Measurements from ENCODE around the gene LMO7. TPM values are rescaled to one million over a fixed set of nuclear protein-coding genes. Genes with fewer than 3 reads are reported as not detected.

Gene LMO7
- total and polyA plus RNA-seq, 2 of the 13 experiments (the other 11 are each of a cell fraction or from before 2014, with no cell fraction given), result 34.0 to 121 TPM

- TF ChIP-seq PRDM10 (CRISPR knock-in tag; IDR thresholded peaks at IDR 0.05; ENCODE audit: low read depth), result no peak
- no peak for TF ChIP-seq RXRA (CRISPR knock-in tag; IDR thresholded peaks at IDR 0.05)
- no peak for TF ChIP-seq ZNF782 (CRISPR knock-in tag; IDR thresholded peaks at IDR 0.05; ENCODE audit: borderline replicate concordance)
- no peak for TF ChIP-seq HMGXB3 (CRISPR knock-in tag; IDR thresholded peaks at IDR 0.05; ENCODE audit: borderline replicate concordance)
- no peak for TF ChIP-seq GMEB2 (CRISPR knock-in tag; IDR thresholded peaks at IDR 0.05; ENCODE audit: low read depth)
These were observed 102.7 kb downstream of the LMO7 start (continued) for GRCh38 chr13:75738841-75739240.

Measured in HepG2 (cell line).